Mammary epithelial cell (primary cell): ENCODE data around the gene PPP1R12B.

Source experiments
- EZH2 ChIP-seq: IDR thresholded peaks from 2 replicates; pipeline ENCODE4 v1.6.1; 2012; ENCODE audit warnings: low read length, inconsistent platforms, borderline replicate concordance
- TF ChIP-seq, protein P1 (sequence below), 2 donors: IDR thresholded peaks in 1 of 2; conservative IDR thresholded peaks in 1 of 2; 2 replicates each; pipeline ENCODE4 v1.5.1; 2011 to 2012; ENCODE audit warnings: inconsistent platforms in 2 of 2, low read length in 2 of 2, mild to moderate bottlenecking in 2 of 2, control low read depth in 1 of 2, low read depth in 1 of 2; ENCODE audit not compliant: insufficient read depth in 1 of 2; ENCODE audit errors: extremely low read depth in 1 of 2

DNA sequence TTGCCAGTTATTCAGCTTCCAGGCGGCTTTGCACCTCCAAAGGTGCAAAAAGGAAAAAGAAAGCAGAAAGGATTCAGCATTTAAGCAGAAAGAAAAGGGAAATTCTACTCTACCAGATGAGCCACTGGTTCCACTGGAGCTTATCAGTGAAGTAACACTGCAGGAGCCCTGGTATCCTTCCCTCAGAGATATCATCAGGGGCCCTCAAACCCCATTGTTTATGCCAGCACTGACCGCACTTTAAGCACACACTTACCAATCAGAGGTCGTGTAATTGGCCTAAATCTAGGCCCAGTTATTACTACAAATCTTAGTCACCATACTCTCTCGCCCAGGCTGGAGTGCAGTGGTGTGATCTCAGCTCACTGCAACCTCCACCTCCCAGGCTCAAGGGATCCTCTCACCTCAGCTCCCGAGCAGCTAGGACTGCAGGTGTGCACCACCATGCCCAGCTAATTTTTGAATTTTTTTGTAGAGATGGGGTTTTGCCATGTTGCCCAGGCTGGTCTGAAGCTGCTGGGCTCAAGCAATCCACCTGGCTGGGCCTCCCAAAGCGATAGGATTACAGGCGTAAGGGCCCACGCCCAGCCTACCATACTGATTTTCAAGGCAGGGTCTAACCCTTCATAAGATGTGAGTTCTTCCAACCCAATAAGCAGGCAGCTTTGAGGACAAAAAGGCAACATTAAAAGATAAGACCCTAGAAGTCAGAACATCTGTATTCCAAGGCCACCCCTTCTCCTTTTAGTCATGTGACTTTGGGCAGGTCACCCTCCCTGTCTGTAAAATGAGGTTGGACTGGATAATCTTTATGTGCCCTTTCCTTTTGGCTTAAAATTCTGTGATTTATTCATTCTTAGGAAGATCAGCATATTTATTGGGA, 236.4 kb downstream of the PPP1R12B start:
- TF ChIP-seq, protein P1, sequence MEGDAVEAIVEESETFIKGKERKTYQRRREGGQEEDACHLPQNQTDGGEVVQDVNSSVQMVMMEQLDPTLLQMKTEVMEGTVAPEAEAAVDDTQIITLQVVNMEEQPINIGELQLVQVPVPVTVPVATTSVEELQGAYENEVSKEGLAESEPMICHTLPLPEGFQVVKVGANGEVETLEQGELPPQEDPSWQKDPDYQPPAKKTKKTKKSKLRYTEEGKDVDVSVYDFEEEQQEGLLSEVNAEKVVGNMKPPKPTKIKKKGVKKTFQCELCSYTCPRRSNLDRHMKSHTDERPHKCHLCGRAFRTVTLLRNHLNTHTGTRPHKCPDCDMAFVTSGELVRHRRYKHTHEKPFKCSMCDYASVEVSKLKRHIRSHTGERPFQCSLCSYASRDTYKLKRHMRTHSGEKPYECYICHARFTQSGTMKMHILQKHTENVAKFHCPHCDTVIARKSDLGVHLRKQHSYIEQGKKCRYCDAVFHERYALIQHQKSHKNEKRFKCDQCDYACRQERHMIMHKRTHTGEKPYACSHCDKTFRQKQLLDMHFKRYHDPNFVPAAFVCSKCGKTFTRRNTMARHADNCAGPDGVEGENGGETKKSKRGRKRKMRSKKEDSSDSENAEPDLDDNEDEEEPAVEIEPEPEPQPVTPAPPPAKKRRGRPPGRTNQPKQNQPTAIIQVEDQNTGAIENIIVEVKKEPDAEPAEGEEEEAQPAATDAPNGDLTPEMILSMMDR (conservative IDR thresholded peaks at IDR 0.05 in 1 of 2, IDR thresholded peaks at IDR 0.05 in 1 of 2; ENCODE audit: extremely low read depth in 1 of 2, insufficient read depth in 1 of 2, low read depth in 1 of 2, low read length in 2 of 2): no peak
- no peak for TF ChIP-seq EZH2
